OCI-LY3 (cell line): Measurements from ENCODE around the gene LIN7B.

Experiments
- H2AFZ ChIP-seq: fragments of 200-600, 300-600 bp; shearing (Covaris generic); 2 replicates; pipeline ENCODE4 v1.6.0; 2014; ENCODE audit warnings: antibody characterized with exemption, low read depth, low read length
- H3K27ac ChIP-seq: fragments of 200-600, 300-600 bp; sonication (generic); 2 replicates; pipeline ENCODE4 v1.5.1; 2014; ENCODE audit warnings: mild to moderate bottlenecking, low read length, moderate library complexity, mixed read lengths
- H3K27me3 ChIP-seq: fragments of 200-600, 300-600 bp; sonication (generic); 2 replicates; pipeline ENCODE4 v1.6.1; 2014; ENCODE audit warnings: low read depth, low read length, mixed read lengths
- H3K36me3 ChIP-seq: fragments of 200-600, 300-600 bp; sonication (generic); replicated peaks from 2 replicates; pipeline ENCODE3; 2014; ENCODE audit warnings: low read depth, low read length, mixed read lengths
- H3K4me1 ChIP-seq: fragments of 300-600, 200-600 bp; sonication (generic); 2 replicates; pipeline ENCODE4 v1.6.1; 2014; ENCODE audit warnings: low read length, mixed read lengths
- H3K4me2 ChIP-seq: fragments of 200-600, 300-600 bp; sonication (generic); 2 replicates; pipeline ENCODE4 v1.6.1; 2014; ENCODE audit warnings: low read length, mixed read lengths
- H3K4me3 ChIP-seq: fragments of 300-600, 200-600 bp; sonication (generic); 2 replicates; pipeline ENCODE4 v1.5.1; 2014; ENCODE audit warnings: antibody characterized with exemption, mild to moderate bottlenecking, low read length, moderate library complexity
- H3K79me2 ChIP-seq: fragments of 300-600, 200-600 bp; shearing (Covaris generic); 2 replicates; pipeline ENCODE4 v1.6.1; 2014; ENCODE audit warnings: mild to moderate bottlenecking, low read length, mixed read lengths
- H3K9ac ChIP-seq: fragments of 300-600, 200-600 bp; shearing (Covaris generic); 2 replicates; pipeline ENCODE4 v1.6.0; 2014; ENCODE audit warnings: mild to moderate bottlenecking, low read length, moderate library complexity
- H3K9me3 ChIP-seq: fragments of 200-600, 300-600 bp; shearing (Covaris generic); 2 replicates; pipeline ENCODE4 v1.6.1; 2014; ENCODE audit warnings: low read length, mixed read lengths; ENCODE audit not compliant: insufficient read depth
- H4K20me1 ChIP-seq: fragments of 200-600, 300-600 bp; sonication (generic); 2 replicates; pipeline ENCODE4 v1.6.1; 2016; ENCODE audit warnings: low read length, mixed read lengths; ENCODE audit not compliant: insufficient read depth
- CTCF ChIP-seq: fragments of 200-600, 300-600 bp; sonication (generic); IDR thresholded peaks from 2 replicates; pipeline ENCODE4 v1.5.1; 2014; ENCODE audit warnings: antibody characterized with exemption, low read length, low read depth
- EZH2phosphoT487 ChIP-seq: fragments of 200-600 bp; shearing (Covaris generic); IDR thresholded peaks from 2 replicates; pipeline ENCODE4 v1.6.1; 2018; ENCODE audit warnings: antibody characterized with exemption, mixed run types, low read depth

The LIN7B gene

GRCh38 chr19:49103331-49104085, 10.7 kb upstream of the LIN7B start:
- Histone ChIP-seq H4K20me1 (peaks cover 40% of the 10 kb centered on the region), H3K36me3 (peaks cover 85% of the 10 kb centered on the region)

GRCh38 chr19:49104229-49104864, 9.8 kb upstream of the LIN7B start:
- H3K9ac ChIP-seq = no peak overlapping the region
- H3K4me2 ChIP-seq = no peak overlapping the region
- H2AFZ ChIP-seq = no peak overlapping the region
- peaks cover 86% of the 10 kb centered on the region for H3K36me3 ChIP-seq
- H3K79me2 ChIP-seq = peaks cover 12% of the 10 kb centered on the region; the same call in 1 of the 2 replicates
- H3K27ac ChIP-seq = no peak overlapping the region
- H4K20me1 ChIP-seq = peaks cover 36% of the 10 kb centered on the region
- H3K9me3 ChIP-seq = no peaks in the 10 kb centered on the region
- no peaks in the 10 kb centered on the region for H3K27me3 ChIP-seq
- no peak for TF ChIP-seq EZH2phosphoT487
- no peak for TF ChIP-seq CTCF
- H3K4me3 ChIP-seq = no peak overlapping the region
- H3K4me1 ChIP-seq = no peaks in the 10 kb centered on the region

More at GRCh38 chr19:49103331-49104085, 10.7 kb upstream of the LIN7B start:
- Histone ChIP-seq H2AFZ (no peak overlapping the region), H3K4me3 (no peak overlapping the region), H3K9me3 (no peaks in the 10 kb centered on the region), H3K27me3 (no peaks in the 10 kb centered on the region), H3K9ac (no peak overlapping the region), H3K27ac (no peak overlapping the region), H3K4me2 (no peak overlapping the region), H3K79me2 (peaks cover 17% of the 10 kb centered on the region), H3K4me1 (no peaks in the 10 kb centered on the region)
- no peak for TF ChIP-seq CTCF
- no peak for TF ChIP-seq EZH2phosphoT487

- Histone ChIP-seq H3K4me2 (no peak overlapping the region), H3K27me3 (no peaks in the 10 kb centered on the region), H4K20me1 (peaks cover 36% of the 10 kb centered on the region), H2AFZ (no peak overlapping the region), H3K9me3 (no peaks in the 10 kb centered on the region), H3K27ac (no peak overlapping the region), H3K9ac (no peak overlapping the region), H3K4me1 (no peaks in the 10 kb centered on the region), H3K4me3 (no peak overlapping the region), H3K36me3 (peaks cover 74% of the 10 kb centered on the region), H3K79me2 (no peaks in the 10 kb centered on the region)
- TF ChIP-seq CTCF (peak; percentile 92), EZH2phosphoT487 (no peak)
Observed at GRCh38 chr19:49106648-49107135, 7.5 kb upstream of the LIN7B start.

- Histone ChIP-seq H3K27me3 (no peaks in the 10 kb centered on the region), H3K9me3 (no peaks in the 10 kb centered on the region), H2AFZ (no peak overlapping the region), H3K4me2 (no peak overlapping the region), H3K79me2 (no peaks in the 10 kb centered on the region), H3K4me1 (no peaks in the 10 kb centered on the region), H3K27ac (no peak overlapping the region), H4K20me1 (peaks cover 31% of the 10 kb centered on the region), H3K4me3 (no peak overlapping the region), H3K36me3 (peaks cover 66% of the 10 kb centered on the region), H3K9ac (no peak overlapping the region)
- TF ChIP-seq CTCF (no peak), EZH2phosphoT487 (no peak)
Observed at GRCh38 chr19:49107625-49108459, 6.3 kb upstream of the LIN7B start.
